GM21737 (cell line): Measurements from ENCODE around the gene SAG.

Experiments used
- ATAC-seq: cut with Tn5 transposase; IDR thresholded peaks from one replicate; pipeline ENCODE4 v1.9.1; 2021; ENCODE audit warnings: mild to moderate bottlenecking, moderate library complexity; ENCODE audit not compliant: unreplicated experiment

Gene SAG

DNA sequence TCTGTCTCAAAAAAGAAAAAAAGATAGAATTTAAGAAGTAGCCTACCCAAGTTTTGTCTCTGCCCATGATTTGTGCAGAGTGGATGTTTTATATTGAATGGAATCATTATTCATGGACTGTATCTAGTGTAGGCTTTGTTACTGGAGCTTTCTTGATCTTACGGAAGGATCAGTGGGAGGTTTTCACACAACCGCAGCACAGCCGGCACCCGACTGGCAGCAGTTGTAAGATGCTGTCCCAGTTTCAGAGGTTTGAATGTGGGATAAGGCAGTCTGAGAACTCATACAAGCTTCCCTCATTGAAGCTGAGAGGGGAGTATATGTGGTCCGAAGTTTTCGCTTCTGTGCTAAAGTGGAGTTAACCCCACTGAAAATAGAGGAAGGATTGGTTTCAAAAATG, 19.7 kb upstream of the SAG start:
- ATAC-seq: no peak

DNA sequence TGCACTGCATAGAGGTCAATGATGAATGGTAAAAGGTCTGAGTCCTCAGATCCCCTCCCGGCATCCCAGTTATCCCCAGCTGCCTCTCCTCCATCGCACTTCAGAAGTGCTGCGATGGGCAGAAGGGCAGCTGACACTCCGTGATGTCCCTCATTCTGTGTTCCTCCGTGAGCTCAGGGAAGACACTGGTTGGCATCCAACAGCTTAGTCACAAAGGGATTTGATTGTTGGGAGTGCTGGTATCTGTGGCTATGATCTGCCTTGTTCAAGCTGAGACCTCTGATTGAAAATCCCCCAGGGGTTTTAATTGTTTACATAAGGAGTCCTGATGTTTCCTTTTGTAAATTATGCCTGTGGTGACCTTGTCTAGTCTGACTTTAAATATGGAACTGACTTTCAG, 19.0 kb upstream of the SAG start:
- no peak for ATAC-seq

DNA sequence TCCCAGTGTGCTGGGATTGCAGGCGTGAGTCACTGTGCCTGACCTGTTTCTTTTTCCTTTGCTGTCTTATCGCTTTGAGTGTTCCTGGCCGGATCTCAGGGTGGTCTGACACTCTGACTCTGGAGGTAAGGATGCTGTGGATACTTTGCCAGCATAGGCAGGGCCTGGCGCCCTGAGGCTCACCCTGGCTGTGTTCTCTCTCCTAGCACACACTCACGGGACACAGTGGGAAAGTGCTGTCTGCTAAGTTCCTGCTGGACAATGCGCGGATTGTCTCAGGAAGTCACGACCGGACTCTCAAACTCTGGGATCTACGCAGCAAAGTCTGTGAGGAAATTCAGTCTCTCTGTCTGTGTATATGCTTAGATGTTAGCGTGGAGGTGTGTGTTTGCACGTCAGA, 18.0 kb upstream of the SAG start:
- ATAC-seq: no peak

DNA sequence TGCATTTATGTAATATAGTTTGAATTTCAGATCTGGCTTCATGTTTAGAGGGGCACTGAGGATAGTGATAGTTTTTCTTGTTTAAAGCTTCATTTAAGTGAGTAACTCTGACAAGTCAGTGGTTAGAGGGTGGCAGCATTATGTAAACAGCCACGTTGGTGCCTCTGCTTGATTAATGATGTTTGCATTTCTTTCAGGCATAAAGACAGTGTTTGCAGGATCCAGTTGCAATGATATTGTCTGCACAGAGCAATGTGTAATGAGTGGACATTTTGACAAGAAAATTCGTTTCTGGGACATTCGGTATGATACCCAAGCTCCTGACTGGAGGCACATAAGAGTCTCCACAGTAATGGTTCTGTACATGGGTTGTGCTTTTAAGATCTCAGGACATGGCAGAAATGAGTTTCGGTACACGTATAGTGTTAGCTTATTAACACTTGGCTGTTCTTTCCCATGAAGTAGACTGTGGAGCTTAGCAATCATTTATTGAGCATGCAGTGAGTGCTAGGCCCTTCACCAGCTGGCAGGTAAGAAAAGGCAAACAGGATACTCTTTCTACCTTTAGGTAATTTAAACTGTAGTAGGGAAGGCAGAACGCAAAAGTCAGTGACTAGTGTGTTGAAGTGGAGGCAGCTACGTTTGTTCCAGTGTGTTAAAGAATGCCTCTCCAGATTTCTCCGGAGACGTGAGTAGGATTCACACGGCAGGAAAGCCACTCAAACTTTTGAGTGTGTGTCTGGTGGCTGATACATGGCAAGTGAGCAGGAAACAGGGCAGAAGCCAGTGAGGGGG, 17.4 kb upstream of the SAG start:
- no peak for ATAC-seq

DNA sequence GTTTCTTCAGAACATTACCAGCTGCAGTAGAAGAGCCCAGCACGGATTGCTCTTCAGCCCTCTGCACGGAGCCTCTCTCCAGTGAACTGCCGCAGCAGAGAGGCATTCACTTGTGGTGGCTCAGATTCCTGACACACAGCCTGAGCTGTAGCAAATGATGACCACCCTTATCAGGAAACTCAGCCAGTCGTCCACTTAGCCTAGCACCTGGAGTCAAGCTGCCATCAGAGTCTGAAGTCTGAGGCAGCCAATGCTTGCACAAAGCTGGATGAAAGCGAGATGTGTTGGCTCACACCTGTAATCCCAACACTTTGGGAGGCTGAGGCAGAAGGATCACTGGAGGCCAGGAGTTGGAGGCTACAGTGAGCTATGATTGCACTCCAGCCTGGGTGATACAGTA, 11.7 kb upstream of the SAG start:
- no peak for ATAC-seq

DNA sequence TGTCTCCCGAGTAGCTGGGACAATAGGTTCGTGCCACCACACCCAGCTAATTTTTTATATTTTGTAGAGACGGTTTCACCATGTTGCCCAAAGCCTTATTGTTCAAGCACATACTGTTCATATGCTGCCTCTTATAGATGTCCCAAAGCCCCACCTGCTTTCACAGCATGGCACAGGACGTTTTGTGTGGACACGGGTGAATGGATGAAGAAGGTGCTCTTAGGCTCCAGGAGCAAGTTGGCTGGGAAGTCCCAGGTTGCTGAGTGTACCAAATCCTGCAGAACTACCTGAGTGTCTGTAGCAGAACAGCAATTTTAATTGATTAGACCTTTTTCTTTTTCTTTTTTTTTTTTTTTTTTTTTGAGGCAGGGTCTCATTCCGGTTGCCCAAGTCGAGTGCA, 10.5 kb upstream of the SAG start:
- no peak for ATAC-seq

DNA sequence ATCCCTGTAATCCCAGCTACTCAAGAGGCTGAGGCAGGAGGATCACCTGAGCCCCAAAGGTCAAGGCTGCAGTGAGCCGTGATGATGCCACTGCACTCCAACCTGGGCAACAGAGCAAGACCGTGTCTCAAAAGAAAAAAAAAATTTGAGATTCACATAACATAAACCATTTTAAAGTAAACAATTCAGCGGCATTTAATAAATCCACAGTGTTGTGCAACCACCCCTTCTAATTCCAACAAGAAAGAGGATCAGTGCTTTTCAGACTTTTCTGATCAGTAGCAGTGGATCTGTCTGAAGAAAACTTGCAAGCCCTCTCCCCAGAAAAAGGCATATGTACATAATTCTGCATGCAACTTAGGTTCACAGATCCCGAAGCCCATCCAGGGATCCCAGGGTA, 7.2 kb upstream of the SAG start:
- no peak for ATAC-seq

DNA sequence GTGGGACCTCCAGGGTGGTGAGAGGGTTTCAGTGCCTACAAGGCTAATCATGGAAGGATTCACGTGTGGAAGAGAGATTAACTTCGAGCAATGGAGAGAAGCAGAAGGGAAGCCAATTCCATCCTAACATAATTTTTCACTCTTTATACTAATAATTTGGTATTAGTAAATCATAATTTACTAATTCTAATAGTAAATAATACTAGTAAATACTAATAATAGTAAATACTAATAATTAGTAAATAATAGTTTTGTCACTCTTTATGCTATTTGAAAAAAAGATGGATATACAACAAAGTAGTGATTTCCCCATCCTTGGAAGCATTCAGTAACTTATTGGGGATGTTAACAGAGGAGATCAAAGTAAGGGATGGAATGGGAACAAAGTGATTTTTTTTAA, 6.4 kb upstream of the SAG start:
- no peak for ATAC-seq

DNA sequence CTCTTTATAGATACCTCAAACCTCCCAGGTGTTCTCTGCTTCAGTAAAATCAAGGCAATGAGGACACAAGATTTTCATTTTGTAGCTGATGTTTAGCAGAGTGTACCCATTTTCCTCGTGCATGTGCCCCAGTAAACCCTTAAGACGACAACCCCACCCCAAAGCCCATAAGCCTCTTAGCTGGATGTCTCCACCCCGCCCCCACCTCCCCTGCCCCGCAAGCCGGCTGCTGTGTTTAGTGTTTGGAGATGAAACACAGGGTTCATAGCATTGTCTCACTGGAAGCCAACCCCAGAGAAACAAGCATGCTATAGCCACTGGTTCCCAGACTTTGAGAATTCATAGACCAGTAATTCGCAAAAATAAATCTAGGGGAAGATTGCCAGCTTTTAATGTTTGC, 5.8 kb upstream of the SAG start:
- no peak for ATAC-seq

DNA sequence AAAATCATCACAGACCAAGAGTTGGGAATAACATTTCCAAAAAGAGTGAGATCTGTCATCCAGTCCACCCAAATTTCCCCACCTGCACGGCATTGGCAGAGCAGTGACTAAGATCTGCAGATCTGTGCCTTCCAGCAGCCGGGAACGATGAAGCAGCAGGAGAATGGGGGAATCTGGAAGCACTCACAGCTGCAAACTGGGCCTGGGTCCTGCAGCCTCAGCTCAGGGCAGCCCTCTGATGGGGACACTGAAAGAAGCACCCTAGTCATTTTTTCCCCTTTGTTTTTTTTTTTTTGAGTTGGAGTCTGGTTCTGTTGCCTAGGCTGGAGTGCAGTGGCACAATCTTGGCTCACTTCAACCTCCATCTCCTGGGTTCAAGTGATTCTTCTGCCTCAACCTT, 4.4 kb upstream of the SAG start:
- no peak for ATAC-seq

DNA sequence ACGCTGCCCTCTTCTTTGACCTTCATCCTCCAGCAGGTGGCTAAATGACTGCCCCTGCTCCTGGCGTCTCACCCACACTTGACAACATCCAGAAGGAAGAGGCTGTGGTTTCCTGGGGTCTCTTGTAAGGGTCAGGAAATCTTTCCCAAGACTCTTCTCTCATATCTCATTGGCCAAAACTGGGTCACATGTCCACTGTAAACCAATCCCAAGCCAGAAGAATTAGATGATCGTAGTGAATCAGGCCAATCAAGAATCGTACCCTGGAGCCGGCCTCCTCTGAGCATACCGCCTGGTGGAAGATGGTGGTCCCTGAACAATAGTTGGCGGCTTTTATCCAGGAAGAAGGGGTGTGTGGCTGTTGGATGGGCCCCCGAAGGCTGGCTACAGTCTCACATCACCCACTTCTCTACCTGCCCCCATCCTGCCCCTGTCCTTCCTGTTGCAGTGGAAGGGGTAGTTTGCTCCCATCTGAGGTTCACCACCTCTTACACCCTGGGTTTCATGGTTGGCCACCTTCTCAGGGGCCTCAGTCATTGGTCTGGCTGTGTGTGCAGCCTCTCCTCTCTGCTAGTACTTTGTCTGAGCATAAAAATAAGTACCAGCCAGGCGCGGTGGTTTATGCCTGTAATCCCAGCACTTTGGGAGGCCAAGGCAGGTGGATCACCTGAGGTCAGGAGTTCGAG, 3.8 kb downstream of the SAG start:
- ATAC-seq: no peak

DNA sequence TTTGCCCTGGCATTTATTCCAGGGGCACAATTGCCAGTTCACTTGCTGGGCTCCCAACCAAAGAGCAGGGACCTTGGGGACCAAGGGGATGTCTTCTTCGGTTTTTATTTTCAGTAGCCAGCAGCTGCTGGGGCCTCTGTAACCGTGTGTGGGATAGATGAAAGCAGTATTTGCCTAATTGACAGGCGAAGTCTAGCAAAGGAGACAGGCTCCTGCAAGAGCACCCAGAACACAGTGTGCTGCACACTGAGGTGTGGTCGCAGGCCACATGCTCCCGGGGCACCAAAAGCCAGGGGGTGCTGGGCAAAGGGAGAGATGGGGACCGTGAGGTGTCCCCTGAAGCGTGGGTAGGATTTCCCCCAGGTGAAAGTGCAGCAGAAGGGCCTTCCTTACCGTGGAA, 5.3 kb downstream of the SAG start:
- ATAC-seq: no peak

DNA sequence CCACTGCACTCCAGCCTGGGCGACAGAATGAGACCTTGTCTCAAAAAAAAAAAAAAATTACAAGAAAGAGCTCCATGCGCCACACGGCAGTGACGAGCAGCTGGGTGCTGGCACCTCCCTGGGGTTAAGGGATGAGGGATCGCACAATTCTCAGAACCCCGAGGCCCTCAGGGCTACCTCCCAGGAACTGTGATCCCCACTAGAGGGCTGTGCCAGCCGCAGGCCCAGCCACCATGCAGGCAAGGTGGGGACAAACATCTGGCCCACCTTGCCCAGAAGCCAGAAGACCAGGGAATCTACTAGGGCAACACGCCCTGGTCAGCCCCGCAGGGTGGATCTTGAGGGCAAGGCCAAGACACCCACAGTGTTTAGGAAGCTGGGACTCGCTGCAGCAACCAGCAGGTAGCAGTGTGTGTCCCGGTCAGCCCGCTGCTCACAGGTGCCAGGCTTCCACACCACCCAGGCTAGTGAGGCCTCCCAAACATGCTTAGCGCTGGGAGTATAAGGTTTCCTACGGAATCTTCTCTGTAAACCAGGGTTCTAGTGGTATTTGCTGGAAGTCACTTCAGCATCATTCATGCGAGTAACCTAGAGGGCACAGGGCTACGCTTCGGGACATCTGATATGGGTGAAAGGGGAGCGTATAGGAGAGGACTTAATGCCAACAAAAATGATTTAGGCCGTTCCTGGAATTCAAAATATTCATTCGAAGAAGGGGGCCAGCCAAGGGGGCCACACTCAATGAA, 6.7 kb downstream of the SAG start:
- ATAC-seq: no peak

DNA sequence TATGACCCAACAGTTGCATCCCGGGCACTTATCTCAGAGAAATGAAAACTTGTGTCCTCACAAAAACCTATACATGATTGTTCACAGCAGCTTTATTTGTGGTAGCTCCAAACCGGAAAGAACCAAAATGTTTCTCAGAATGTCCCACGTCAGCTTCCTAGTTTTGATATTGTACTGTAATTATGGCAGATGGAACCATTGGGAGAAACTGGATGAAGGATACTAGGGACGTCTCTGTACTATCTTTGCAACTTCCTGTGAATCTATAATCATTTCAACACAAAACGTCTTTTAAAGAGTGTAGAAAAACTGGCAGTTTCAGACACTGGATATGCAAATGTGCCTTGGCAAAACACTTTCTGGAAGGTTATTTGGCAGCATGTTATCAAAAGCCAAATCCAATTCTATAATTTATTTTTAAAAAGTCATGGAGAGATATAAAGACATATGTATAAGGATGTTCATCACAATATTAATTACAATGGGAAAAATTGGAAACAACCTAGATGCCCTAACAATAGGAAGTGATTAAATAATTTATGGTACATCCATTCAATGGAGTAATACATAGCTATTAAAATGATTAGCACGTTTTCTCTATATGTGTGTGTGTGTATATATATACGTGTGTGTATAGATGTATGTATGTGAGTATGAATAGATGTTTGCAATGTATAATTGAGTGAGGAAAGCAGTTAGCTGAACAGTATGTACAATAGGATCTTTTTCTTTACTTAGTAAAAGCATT, 9.8 kb downstream of the SAG start:
- no peak for ATAC-seq

DNA sequence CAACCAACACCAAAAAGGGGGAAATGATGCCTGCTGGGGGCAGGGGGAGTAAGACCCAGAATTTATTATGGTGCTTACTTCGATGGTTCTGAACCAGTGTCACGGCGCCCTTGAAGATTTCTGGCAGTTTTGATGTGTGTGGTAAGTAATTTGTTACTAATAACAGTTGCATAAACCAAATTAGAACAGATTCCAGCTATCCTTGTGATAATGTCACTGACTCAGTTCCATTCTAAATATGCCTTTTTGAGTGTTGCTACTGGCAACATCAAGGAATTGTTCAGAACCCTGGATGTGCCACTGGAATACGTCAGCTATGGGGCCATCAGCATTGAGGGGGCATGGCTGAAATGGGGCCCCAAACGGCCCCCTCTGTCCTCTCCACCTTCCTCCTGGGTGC, 11.6 kb downstream of the SAG start:
- no peak for ATAC-seq

DNA sequence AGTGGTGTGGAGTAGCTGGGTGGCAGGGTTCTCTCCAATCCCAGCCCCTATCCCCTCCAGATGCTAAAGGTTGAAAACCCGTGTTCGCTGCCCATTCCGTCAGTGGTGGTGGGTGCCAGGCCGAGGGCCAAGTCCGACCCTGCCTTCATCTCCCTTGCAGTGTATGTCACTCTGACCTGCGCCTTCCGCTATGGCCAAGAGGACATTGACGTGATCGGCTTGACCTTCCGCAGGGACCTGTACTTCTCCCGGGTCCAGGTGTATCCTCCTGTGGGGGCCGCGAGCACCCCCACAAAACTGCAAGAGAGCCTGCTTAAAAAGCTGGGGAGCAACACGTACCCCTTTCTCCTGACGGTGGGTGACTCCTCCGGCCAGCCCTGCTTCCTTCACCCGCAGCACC, 12.9 kb downstream of the SAG start:
- ATAC-seq: no peak

DNA sequence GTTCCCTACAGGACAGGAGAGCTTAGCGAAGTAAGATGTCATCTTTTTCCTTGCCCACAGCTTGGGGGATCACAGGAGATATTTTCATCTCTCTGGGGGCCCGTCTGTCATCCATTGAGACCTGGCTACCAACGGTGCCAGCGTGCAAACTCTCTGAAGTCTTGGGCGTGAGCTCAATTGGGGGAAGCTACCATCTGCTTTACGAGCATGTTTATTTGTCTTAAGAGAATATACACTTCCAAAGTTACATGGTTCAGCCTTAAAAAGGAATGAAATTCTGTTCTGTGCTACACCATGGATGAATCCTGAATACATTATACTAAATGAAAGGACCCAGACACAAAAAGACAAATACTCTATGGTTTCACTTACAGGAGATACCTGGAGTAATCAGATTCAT, 13.6 kb downstream of the SAG start:
- no peak for ATAC-seq

DNA sequence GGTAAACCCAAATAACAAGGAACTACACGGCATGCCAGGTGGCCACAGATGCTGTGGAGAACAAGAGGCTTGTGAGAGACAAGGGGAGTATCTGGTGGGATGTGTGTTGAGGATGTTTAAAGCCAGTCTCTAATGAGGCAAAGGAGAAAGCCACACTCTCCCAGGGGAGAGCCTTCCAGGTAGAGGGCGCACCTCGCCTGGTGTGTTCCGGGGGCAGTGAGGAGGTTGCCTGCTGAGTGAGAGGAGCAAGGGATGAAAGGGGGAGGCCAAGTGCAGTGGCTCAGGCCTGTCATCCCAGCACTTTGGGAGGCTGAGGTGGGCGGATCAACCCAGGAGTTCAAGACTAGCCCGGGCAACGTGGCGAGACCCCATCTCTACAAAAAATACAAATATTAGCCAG, 16.2 kb downstream of the SAG start:
- ATAC-seq: no peak

DNA sequence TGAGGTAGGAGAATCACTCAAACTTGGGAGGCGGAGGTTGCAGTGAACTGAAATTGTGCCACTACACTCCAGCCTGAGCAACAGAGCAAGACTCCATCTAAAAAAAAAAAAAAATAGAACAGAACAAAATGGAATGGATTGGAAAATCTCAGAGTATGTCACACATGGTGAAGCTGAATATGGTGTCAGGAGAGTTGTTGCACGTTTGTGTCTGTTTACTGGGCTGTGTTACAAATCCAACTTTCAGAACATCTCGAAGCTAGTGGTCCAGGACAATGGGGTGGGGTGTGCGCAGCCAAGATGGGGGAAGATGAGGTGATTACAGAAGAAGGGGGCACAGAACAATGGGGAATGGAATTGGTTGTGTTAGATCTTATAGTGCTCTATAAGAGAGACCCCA, 17.6 kb downstream of the SAG start:
- ATAC-seq: no peak

DNA sequence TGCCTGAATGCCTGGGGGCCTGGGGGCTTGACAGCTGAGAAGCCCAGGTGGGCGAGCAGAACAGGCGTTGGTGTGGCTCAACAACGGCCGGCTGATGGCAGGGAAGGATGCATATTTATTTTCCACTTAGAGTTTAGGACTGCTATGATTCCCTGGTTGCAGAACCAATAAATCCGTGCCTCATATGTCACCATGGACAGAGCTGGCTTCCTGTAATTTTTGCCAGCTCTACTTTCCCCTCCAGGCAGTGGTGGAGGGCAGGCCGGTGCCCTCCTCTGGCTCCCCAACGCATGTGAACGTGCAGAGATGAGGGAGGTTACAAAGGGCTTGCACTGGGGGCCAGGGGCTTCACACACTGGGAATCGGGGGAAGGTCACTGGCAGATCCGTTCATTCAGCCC, 18.2 kb downstream of the SAG start:
- ATAC-seq: no peak

DNA sequence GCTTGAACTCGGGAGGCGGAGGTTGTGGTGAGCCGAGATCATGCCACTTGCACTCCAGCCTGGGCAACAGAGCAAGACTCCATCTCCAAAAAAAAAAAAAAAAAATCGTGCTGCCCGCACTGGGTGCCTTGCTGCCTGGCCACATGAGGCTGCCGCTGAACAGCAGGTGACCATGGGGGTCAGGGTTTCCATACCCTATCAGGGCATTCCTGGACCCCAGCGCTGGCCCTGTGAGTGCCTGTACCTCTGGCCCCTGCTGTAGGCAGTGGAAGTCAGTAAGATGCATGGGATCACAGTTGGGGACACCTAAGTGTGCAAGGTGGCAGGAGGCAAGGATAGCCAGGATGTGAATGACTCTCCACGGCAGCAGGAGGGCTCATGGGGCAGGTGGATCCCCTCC, 18.9 kb downstream of the SAG start:
- ATAC-seq: no peak
